Islet of Langerhans (tissue), 1 donor: ENCODE data around the gene PIAS2.
"Not testable (repeated sequence)": the region's sequence is repeated elsewhere in the genome, so short reads cannot be mapped to it uniquely, and the experiment has no call there.

Experiments
- FAIRE-seq: peaks from one replicate; lab custom pipeline; 2011; peaks lifted over from hg19 to GRCh38; lab: Jason Lieb, UNC

Gene PIAS2, protein sequence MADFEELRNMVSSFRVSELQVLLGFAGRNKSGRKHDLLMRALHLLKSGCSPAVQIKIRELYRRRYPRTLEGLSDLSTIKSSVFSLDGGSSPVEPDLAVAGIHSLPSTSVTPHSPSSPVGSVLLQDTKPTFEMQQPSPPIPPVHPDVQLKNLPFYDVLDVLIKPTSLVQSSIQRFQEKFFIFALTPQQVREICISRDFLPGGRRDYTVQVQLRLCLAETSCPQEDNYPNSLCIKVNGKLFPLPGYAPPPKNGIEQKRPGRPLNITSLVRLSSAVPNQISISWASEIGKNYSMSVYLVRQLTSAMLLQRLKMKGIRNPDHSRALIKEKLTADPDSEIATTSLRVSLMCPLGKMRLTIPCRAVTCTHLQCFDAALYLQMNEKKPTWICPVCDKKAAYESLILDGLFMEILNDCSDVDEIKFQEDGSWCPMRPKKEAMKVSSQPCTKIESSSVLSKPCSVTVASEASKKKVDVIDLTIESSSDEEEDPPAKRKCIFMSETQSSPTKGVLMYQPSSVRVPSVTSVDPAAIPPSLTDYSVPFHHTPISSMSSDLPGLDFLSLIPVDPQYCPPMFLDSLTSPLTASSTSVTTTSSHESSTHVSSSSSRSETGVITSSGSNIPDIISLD

DNA sequence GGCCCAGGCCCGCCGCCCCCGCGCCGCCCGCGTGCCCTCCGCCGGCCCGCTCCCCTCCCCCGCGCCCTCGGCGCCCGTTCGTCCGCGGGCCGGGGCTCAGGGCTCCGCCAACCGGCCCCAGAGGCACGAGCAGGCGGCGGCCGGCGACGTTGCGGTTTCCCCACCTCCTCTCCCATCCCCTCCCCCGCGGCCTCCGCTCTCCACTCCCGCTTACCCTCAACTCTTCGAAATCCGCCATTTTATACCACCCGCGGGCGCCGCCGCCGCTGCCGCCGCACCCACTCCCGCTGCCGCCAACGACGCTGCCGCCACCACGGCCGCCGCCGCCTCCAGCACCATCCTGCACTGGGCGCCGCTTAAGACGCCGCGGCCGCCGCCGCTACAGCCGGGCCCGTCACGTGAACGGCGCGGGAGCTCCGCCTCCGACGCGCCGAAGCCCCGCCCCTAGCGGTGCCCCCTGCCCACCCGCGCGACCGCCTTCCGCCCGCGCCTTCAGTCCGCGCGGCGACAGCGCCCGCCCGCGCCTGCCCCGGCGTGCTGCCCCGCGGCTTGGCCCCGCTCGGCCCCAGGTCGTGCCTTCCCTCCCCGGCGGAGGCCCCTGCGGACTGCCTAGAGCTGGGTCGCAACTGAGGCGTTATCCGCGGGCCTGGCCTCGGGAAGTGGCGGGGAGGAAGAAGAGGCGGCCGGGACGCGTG is at the start of gene PIAS2, which contains the start of gene KATNAL2:
PIAS2 (minus strand) TSS at position 400 of the 695 bp plus-strand sequence; CDS start at position 238, 162 bp downstream.
KATNAL2 (plus strand) TSS at position 495 of the 695 bp plus-strand sequence. CDS start 29,271 bp downstream, outside the sequence.
- no peak for FAIRE-seq

DNA sequence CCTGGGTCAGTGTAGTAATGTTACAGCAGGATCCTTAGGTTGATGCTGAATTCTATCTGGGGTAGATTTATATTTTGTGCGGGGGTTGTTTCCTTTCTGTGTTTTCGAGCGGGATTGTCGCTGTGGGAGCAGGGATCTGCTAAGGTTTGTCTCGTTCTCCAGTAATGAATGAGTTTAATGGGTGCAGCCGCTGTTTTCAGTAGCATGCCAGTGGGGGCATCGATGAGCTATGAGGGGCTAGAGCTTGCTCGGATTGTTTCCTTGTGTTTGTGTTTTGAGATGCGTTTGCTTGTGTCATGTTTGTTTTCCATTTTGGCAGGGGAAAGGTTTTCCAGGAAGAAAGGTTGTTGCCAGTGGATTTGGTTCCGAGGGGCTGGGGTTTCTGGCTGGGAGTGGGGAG is 49.0 kb upstream of the PIAS2 start:
- FAIRE-seq = not testable (repeated sequence)

DNA sequence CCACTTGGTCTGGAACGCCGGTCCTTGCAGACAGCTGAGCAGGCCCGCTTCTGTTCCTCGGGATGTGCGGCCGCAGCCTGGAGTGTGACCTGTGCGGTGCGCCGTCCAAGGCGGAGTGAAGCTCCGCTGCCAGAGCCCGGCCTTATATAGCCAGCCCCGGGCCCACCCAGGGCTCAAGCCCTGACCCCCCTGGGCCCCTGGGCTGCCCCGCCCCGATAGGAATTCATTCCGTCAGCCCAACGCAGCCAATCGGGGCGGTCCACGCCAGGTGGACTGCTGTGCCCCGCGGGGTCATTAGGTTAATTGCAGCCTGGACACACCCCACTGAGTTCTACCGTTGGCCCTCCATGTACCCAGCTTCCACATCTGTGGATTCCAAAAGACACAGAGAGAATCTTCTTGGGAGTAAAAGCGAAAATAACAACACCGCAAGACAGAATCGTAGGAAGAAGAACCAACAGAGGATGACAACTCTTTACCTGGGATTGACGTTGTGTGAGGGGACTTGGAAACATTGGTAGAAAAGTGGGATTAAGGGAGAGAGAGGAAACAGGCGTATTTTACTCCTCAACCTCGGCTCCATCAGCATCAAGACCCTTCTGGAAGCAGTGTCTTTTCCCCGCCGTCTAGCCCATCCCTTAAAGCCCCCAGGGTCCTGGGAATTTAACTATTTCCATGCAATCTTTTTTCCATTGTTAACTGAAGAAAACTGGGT is 47.4 kb upstream of the PIAS2 start:
- not testable (repeated sequence) for FAIRE-seq

DNA sequence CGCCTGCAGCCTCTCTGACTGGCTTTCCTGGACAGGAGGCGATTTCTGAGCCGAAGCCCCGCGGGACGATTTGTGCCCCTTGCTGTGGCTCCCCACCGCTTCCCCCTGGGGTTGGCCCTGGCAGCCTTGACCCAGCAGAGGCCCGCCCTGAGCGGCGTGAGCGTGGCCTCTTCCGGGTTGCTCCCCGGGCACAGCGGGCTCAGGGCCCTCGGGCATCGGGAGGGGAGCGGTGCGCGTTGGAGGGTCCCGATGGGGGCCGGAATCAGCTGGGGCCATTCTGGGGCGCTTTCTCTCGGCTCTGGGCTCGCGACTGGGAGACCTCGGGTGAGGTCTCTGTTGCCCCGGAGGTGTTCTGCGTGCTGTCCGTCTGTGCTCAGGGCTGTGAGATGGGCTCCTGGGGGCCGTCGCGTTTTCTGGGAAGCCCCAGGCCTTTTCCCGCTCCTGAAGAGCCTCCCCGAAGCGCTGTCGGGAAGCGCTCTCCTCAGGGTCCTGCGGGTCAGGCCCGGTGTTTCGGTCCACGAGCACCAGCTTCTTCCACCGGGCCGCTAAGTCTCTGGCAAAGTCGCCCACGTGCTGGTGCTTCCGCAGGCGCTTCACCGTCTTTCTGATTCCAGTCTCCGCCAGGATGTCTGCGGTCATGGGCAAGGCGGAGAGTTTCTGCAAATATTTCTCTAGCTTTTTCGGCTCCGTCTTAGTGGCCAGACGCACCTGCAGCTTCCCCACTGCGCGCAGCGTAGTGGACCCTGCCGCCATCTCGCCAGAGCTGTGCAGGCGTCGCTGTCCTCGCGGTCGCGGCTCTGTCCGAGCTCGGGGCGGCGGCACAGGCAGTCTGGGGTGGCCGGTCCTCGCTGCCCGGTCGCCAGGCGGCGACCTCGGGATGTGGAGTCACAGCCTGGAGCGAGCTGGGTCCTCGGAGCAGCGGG is 46.6 kb upstream of the PIAS2 start:
- not testable (repeated sequence) for FAIRE-seq

DNA sequence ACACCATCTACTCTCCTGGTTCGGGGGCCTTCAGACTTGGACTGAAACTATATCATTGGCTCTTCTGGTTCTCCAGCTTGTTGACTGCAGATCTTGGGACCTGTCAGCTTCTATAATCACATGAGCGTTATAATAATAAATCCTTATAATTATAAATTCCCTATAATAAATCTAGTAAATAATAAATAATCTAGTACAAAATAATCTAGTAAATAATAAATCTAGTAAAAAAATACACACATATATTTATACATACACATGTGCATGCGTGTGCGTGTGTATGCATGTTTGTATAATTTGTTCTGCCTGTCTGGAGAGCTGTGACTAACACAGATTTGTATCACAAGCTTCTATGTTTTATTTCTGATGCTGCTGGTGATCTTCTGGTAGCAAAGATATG is 40.9 kb upstream of the PIAS2 start:
- no peak for FAIRE-seq

DNA sequence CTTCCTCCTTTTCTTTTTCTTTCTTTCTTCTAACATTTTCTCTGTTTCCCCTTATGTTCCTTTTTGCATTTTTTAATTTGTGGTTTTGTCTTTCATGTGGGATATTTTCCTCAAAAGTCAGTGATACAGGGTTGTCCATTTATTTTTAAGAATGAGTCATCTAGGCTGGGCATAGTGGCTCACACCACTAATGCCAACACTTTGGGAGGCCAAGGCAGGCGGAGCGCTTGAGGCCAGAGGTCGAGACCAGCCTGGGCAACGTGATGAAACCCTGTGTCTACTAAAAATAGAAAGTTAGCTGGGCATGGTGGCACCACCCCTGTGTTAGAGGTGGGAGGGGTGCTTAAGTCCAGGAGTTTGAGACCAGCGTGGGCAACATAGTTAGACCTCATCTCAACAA is 35.9 kb upstream of the PIAS2 start:
- no peak for FAIRE-seq

DNA sequence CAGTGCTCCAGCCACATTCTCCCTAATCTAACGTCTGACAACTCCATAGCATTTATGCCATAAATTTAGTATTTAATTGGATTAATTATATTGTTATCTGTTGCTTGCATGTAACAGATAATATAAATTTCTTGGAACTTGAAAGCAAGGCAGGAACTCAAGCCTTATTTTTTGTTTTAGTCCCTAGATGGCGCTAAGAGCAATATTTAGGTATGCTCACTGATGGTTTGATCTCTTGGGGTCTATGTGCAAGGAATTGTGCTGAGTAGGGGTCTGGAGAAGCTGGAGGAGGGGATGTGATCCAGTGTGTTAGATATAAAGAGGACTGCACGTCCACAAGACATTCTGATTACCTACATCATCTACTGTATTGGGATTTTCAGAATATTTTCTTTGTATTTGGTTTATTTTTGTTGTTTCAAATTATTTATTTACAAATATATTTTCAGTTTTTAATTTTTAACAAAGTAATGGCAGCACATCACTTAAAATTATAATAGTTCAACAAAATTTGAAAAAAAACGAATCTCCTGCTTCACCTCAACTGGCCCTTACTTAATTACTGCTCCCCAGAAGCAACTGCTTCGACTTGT is 32.9 kb upstream of the PIAS2 start:
- FAIRE-seq = peak; percentile 72

DNA sequence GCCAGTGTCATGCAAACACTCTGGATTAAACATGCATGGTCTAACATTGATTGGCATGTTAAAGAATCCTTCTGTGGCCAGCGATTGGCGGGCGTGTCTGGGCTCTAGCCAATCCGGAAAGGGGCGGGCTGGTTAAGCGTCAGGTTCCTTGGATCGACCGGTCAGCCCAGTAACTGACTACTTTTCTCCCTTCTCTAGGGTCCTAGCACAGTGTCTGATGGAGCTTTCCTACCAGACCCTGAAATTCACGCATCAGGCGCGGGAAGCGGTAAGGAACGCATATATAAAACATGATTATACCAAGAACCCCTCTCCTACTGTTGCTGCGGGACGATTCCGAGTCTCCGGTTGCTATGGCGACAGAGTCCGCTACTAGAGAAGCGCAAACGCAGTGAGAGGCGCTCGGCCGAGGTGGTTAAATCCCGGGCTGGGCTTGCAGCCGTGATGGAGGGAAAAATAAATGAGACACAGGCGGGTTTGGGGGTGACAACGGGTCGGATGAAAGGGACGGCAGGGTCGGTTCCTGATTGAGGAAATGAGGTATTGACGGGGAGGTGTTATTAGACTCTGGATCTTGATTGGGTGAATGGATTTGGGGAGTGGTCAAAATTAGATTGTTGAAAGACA is 29.5 kb upstream of the PIAS2 start:
- peak; percentile 82 for FAIRE-seq

DNA sequence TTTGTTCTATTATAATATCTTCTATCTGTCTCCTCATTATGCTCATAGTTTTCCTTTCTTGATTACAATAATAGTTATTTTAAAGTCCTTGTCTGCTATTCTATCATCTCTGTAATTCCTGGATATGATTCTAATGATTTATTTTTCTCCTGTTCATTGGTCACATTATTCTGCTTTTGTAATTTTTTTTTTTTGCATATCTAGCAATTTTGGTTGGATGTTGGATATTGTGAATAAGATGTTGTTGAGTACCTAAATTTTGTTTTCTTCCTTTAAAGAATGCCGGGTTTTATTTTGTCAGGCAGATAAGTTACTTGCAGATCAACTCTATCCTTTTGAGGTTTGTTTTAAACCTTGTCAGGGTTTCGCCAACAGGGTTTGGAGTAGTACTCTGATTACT is 25.3 kb upstream of the PIAS2 start:
- no peak for FAIRE-seq

DNA sequence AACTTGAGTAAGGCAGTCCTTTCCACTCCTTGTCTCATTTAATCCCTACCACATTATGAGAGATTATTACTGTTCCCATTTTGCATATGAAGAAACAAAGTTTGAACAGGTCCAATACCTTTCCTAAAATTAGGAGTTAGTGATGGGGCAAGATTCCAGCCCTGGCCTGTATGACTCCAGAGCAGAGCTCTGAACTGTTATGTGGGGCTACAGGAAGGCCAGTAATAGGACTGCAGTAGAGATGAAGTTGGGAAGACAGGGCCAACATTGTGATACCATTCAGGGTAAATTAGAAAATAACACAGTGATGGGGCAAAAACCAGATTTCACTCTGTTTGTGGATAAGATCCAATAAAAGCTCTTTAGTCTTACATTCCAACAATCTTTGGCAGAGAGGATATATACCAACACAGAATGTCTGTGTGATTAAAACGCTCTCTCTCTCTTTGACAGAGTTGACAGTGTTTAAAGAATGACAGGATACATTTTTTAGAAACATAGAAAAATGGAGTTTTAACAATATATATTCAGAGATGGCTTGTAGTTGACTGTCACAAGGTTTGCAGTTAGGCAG is 22.8 kb upstream of the PIAS2 start:
- FAIRE-seq = no peak

DNA sequence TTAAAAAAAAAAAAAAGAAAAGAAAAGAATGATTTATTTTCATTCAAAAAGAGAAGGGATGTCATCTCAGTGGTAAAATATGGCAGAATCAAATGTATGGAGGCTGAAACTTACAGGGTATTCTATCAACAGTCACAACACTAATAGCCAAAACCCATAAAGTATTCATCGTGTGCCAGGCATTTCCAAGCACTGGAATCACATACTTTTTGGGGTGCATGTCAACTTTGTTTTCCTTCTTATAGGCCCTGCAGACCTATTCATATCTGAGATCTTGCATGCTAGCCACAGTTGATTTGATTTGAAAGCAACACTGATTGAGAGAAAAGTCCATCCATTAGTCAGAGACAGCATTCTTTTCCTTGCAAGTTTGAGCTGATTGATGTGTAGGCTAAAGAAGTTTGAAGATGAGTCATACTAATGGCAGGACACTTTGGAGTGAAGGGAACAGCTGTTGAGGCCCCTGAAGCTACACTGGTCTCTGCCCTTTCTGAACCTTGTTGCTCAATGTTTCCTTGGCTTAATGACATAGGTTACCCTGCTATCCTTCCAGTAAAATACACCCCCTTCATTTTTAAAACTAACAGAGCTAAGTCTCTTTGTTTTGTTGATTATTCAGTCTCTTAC is 22.1 kb upstream of the PIAS2 start:
- FAIRE-seq = no peak

DNA sequence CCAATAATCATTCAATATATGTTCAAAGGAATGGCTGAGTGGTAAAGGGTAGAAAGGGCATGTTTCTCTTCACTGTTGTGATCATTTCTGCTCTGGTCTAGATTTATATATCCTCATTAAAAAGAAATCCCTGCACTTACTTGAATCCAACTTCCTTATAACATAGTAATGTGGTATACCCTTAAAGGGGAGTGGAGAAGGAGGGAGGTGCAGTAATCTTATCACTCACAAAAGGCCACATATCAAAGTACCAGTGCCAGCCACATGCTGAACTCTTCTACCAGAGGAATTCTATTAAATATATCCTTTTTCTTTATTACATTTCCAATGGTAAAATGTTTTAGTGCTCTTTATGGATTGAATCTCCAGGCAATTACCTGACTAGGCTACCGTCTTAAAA is 3.3 kb upstream of the PIAS2 start:
- FAIRE-seq = no peak

DNA sequence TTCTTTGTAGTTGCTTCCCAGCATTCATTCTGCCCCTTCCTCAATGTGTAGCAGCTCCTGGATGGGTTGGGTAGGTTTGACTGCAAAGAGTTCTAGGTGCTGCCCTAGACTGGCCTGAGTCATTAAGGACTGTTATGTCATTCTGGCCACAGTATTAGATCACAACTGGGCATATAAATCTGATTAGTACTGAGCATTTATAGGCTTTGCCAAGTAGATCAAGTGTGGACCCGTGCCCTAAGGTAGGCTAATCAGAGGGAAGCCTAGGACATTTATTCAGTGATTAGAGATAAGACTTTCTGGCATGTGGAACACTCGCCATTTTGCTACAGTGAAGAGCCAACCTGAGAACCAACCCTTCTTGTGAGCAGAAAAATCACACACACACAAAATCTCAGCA is 2.8 kb upstream of the PIAS2 start:
- no peak for FAIRE-seq

DNA sequence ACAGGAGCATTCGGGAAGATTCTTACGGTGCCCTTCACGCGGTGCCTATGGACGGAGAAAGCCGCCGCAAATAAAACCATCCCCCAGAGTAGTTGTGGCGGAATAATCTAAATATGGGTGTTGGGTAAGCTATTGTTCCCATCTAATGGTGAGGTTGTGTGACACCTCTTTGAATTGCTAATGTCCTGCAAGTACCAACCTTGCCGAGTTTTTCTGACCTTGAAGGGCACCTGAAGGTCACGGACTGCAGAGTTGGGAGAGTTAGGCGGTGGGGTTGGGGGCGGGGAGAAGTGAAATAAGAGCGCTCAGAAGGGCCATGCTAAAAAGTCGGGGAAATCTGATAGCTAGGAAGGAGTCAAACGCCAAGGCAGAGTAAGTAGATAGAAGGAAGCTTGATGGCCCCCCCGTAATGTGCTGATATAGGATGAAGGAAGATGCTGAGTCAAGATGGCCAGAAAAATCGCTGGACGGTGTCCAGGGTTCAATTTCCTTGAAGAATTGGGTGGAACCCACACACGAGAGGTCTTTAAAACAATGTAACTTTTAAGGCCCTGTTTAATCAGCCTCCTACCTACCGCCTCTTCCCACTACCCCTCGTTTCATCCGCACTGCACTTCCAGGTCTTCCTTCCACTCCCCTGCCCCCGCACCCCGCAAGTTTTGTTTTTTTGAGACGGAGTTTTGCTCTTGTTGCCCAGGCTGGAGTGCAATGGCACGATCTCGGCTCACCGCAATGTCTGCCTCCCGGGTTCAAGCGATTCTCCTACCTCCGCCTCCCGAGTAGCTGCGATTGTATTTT is 695 bp upstream of the PIAS2 start:
- FAIRE-seq = no peak

DNA sequence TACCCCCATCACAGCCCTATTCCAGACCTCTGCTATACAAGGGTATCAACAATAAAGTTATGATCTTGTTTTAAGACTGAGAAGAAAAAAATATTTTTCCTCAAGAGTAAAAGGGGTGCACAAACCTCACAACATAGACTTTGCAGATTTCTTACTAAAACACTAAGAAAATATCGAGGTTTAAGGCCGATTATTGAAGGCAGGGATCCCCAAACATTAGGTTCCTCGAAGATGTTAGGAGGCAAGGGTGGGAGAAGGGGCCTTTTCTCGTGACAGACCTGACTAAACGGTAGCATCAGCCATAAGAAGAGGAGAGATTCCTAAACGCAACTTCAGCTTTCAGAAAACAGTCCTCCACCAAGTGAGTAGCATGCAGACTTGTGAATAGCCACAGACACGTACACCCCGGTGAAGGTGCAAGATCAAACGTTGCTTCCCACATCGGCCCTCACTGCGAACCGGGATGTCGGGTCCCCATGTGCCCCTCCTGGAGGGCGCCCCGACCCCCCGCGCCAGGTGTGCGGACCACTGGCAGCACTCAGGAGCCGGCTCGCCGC is 678 bp downstream of the PIAS2 start:
- FAIRE-seq = no peak

DNA sequence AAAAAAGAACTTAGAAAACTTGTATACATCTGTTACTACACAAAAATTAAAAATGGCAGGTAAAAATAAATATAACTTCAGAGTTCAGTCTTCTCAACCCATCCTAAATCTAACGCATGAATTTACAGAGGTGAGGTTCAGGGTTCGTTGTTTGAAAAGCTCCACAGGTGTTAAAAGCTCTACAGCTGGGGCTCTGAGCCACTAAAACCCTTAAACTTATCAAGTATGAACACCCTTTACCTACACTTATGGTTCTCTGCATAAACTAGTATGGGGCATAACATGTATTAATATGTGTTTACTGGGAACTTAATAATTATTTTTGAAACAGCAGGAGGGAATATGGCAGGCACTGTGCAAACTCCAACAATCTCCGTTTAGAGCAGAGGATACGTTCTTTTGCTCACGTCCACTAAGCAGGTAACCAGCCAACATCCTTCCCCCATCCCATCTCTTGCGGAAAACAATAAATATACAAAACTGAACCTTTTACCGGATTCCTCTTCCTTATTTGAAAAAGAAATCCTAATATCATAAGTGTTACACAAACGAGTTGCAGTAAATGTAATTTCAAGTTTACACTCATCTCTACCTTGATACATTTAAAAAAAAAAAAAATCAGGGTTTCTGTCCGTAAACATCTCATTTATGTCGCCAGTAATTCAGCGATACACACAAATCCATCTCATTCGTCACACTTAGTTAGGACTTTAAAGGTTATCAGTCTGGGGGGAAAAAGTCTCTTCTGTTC is 1.3 kb downstream of the PIAS2 start:
- peak; percentile 30 for FAIRE-seq

DNA sequence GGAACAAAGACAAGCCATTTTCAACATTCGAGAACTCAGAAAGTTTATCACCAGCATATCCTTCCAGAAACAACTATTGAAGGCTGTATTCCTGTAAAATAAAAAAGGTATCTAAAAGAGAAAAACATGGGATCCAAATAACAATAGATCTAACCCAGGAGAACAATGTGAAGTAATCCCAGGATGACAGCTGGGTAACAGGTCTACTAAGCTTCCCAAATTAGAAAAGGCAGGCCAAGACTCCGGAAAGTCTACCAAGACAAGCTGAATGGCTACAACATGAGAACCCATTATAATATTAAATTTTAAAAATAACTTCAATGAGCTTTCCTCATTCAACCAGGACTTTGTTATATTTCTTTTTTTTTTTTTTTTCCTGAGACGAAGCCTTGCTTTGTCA is 6.5 kb downstream of the PIAS2 start:
- FAIRE-seq = no peak

DNA sequence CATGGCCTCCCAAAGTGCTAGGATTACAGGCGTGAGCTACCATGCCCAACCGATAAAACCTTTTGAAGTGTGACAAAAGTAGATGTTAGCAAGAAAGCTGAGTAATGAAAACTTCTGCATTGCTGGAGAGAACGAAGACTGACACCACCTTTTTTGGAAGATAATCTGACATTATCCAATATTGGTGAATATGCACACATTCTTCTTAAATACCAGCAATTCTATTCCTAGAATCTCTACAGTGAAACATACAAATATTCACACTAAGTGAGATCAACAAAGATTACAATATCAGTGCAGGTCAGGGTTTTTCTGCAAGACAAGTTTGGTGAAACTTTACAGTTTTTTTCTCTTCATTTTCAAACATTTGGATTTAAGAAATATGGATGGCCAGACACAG is 7.8 kb downstream of the PIAS2 start:
- FAIRE-seq = no peak
